Upper lobe of left lung (tissue), 6 donors: ENCODE measurements around the gene LARGE1. TPM values are rescaled to one million over a fixed set of nuclear protein-coding genes. Genes with fewer than 3 reads are reported as not detected.

Experiments used
- ATAC-seq, 2 donors: fragments of 200-7000 bp; cut with Tn5 transposase; one replicate each; pipeline ENCODE4 v1.9.1; 2022; ENCODE audit warnings: mild to moderate bottlenecking in 2 of 2, moderate library complexity in 2 of 2; ENCODE audit not compliant: low FRiP score in 2 of 2
- DNase-seq, 2 donors: peaks; one replicate each; pipeline ENCODE4 v3.0.0-alpha.2; 2019 to 2020
- H3K27ac ChIP-seq, 4 donors: fragments of 200-600 bp; sonication (generic); one replicate each; pipeline ENCODE4 v1.5.1; 2016 to 2019
- H3K27me3 ChIP-seq, 4 donors: fragments of 200-600 bp; sonication (generic); one replicate each; pipeline ENCODE4 v1.5.1; 2017 to 2019
- H3K36me3 ChIP-seq, 4 donors: fragments of 200-600 bp; sonication (generic); one replicate each; pipeline ENCODE4 v1.5.1; 2016 to 2019
- H3K4me1 ChIP-seq, 4 donors: fragments of 200-600 bp; sonication (generic); one replicate each; pipeline ENCODE4 v1.5.1; 2018 to 2019
- H3K4me3 ChIP-seq, 4 donors: fragments of 200-600 bp; sonication (generic); one replicate each; pipeline ENCODE4 v1.5.1; 2017 to 2019; ENCODE audit warnings: mild to moderate bottlenecking in 2 of 4, moderate library complexity in 1 of 4
- H3K9me3 ChIP-seq, 4 donors: fragments of 200-600 bp; sonication (generic); one replicate each; pipeline ENCODE4 v1.5.1; 2018 to 2019
- EP300 ChIP-seq, 4 donors: sonication (generic); formaldehyde crosslinking; IDR thresholded peaks; one replicate each; pipeline ENCODE4 v1.5.1; 2017; ENCODE audit warnings: antibody characterized with exemption in 4 of 4, control low read depth in 2 of 4
- POLR2A ChIP-seq, 4 donors: fragments of 450-650 bp; IDR thresholded peaks; one replicate each; pipeline ENCODE4 v1.5.1; 2016 to 2017; ENCODE audit warnings: antibody characterized with exemption in 4 of 4, mild to moderate bottlenecking in 2 of 4
- POLR2AphosphoS5 ChIP-seq, 2 donors: sonication (generic); formaldehyde crosslinking; IDR thresholded peaks; one replicate each; pipeline ENCODE4 v1.5.1; 2017; ENCODE audit warnings: antibody characterized with exemption in 2 of 2
- WGBS, 2 donors: methylation state at CpG; one replicate each; pipeline ENCODE4 v1.1.5; 2017 to 2018; 5-methylcytosine and 5-hydroxymethylcytosine counted together
- total RNA-seq, 6 donors: library from RNA; depleted of rRNA in 4 of 6; stranded (reverse); fragments of >200 nt in 4 of 6; gene quantifications; one replicate each; pipeline versions ENCODE4 v1.1.0 to v1.2.1, GENCODE V29; 2016 to 2021
- TF ChIP-seq, protein P1 (sequence below), 6 experiments: fragments of 450-650 bp in 4 of 6; fragments of 200-600 bp in 2 of 6; sonication (generic) in 2 of 6; IDR thresholded peaks; one replicate each; pipeline ENCODE4 v1.5.1; 2016 to 2019; ENCODE audit warnings: antibody characterized with exemption in 6 of 6
- donor health status: DM: no; HTN: no; CAD: no; lungs with moderate emphysema.
- donor health status: DM: no; HTN: yes; CAD: no; lungs with severe emphysema.

LARGE1 gene
- total RNA-seq, 6 donors from 2014 or later = 14.0 to 56.6 (median 25.3) TPM

DNA sequence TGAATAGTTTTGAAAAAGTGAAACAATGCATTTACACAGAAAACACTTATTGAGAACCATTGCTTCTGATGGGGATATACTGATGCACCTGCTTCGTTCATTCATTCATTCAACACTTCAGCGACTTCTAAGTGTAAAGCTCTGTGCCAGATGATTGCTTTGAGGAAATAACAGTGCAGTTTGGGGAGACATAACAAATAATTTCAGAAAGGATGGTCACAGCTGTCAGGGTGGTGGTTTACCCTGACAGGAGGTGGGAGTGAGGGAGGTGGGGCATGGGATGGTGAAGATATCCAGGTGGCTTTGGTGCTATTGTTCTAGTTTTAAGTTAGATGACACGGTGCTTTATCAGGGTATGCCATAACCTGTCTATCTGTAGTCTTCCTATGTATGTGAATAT lies 344.1 kb downstream of the LARGE1 start:
- peaks cover 0 to 15% (median 4%) of the 10 kb centered on the region in 4 donors for H3K4me1 ChIP-seq
- no peak for TF ChIP-seq POLR2A (IDR thresholded peaks at IDR 0.05)
- TF ChIP-seq POLR2AphosphoS5 (IDR thresholded peaks at IDR 0.05) = no peak
- TF ChIP-seq, protein P1, sequence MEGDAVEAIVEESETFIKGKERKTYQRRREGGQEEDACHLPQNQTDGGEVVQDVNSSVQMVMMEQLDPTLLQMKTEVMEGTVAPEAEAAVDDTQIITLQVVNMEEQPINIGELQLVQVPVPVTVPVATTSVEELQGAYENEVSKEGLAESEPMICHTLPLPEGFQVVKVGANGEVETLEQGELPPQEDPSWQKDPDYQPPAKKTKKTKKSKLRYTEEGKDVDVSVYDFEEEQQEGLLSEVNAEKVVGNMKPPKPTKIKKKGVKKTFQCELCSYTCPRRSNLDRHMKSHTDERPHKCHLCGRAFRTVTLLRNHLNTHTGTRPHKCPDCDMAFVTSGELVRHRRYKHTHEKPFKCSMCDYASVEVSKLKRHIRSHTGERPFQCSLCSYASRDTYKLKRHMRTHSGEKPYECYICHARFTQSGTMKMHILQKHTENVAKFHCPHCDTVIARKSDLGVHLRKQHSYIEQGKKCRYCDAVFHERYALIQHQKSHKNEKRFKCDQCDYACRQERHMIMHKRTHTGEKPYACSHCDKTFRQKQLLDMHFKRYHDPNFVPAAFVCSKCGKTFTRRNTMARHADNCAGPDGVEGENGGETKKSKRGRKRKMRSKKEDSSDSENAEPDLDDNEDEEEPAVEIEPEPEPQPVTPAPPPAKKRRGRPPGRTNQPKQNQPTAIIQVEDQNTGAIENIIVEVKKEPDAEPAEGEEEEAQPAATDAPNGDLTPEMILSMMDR (IDR thresholded peaks at IDR 0.05) = no peak
- TF ChIP-seq EP300 (IDR thresholded peaks at IDR 0.05) = no peak
- H3K27ac ChIP-seq = no peak overlapping the region
- no peaks in the 10 kb centered on the region for H3K9me3 ChIP-seq
- H3K27me3 ChIP-seq = no peaks in the 10 kb centered on the region
- no peak for ATAC-seq
- no peak for DNase-seq
- no peak overlapping the region for H3K4me3 ChIP-seq
- H3K36me3 ChIP-seq = no peaks in the 10 kb centered on the region
- 83 to 88% methylated on average over 3 of the region's 3 CpGs for WGBS, 2 donors

- no peak for TF ChIP-seq POLR2AphosphoS5 (IDR thresholded peaks at IDR 0.05)
- TF ChIP-seq EP300 (IDR thresholded peaks at IDR 0.05) = no peak
- no peak for TF ChIP-seq POLR2A (IDR thresholded peaks at IDR 0.05)
- no peak for DNase-seq
- Histone ChIP-seq H3K9me3 (no peaks in the 10 kb centered on the region), H3K36me3 (no peaks in the 10 kb centered on the region), H3K27me3 (no peaks in the 10 kb centered on the region), H3K27ac (no peak overlapping the region), H3K4me1 (peaks cover 0 to 15% (median 4%) of the 10 kb centered on the region in 4 donors), H3K4me3 (no peak overlapping the region)
- ATAC-seq = no peak
- WGBS, 2 donors = 91 to 95% methylated on average over 7 of the region's 7 CpGs
Measured at GRCh38 chr22:33575771-33576170, 344.5 kb downstream of the LARGE1 start.

DNA sequence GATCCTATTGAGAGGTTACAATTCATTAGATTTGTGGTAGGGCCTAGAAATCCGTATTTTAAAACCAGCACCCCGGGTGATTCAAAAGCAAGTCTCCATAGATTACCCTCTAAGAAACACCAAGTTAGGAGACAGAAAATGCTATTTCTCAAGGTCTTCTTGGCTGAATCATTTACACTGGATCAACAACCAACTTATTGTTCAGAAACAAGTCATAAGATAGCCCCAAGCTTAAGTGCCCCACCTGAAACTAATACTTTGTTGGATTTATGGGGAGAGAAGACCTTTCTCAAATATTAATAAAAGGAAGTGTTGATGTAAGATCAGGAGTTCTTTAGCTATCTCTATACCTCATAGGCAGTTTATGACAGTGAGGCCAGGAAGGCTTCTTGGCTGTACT lies 345.2 kb downstream of the LARGE1 start:
- Histone ChIP-seq H3K27me3 (no peaks in the 10 kb centered on the region), H3K4me1 (peaks cover 0 to 15% (median 4%) of the 10 kb centered on the region in 4 donors), H3K36me3 (no peaks in the 10 kb centered on the region), H3K27ac (no peak overlapping the region), H3K4me3 (no peak overlapping the region), H3K9me3 (no peaks in the 10 kb centered on the region)
- no peak for ATAC-seq
- TF ChIP-seq, protein P1 (IDR thresholded peaks at IDR 0.05) = no peak
- TF ChIP-seq EP300 (IDR thresholded peaks at IDR 0.05) (no peak), POLR2A (IDR thresholded peaks at IDR 0.05) (no peak), POLR2AphosphoS5 (IDR thresholded peaks at IDR 0.05) (no peak)
- no peak for DNase-seq
- 90 to 95% methylated on average over 2 of the region's 2 CpGs for WGBS, 2 donors

GRCh38 chr22:33573479-33573878 lies 346.8 kb downstream of the LARGE1 start:
- ATAC-seq (no peak), DNase-seq (no peak)
- Histone ChIP-seq H3K9me3 (no peaks in the 10 kb centered on the region), H3K4me3 (no peak overlapping the region), H3K27ac (no peak overlapping the region), H3K4me1 (peaks cover 1 to 6% (median 5%) of the 10 kb centered on the region in 4 donors), H3K27me3 (no peaks in the 10 kb centered on the region), H3K36me3 (no peaks in the 10 kb centered on the region)
- TF ChIP-seq EP300 (IDR thresholded peaks at IDR 0.05) (no peak), POLR2A (IDR thresholded peaks at IDR 0.05) (no peak), POLR2AphosphoS5 (IDR thresholded peaks at IDR 0.05) (no peak)
- 81 to 90% methylated on average over 4 of the region's 4 CpGs for WGBS, 2 donors

DNA sequence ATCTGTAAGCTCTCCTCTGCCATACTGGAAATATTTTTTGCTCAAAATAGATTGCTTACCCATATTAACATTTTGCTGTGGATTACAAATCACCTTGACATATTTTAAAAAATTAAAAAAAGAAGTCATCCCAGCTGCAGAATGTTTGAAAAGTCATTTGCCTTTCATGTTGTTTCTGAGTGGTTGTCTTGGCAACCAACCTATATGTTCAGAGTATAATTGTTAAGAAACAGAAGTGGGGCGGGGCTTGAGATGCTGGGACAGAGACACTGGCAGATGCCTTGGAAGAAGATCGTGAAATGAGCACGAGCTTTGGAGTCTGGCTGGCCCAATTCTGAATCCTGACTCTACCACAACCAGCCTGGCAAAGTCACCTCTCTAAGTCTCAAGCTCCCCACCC lies 348.2 kb downstream of the LARGE1 start:
- ATAC-seq (no peak), DNase-seq (no peak)
- Histone ChIP-seq H3K4me3 (no peak overlapping the region), H3K27me3 (no peaks in the 10 kb centered on the region), H3K9me3 (no peaks in the 10 kb centered on the region), H3K27ac (no peak overlapping the region), H3K4me1 (peaks cover 0 to 6% (median 0%) of the 10 kb centered on the region in 4 donors), H3K36me3 (no peaks in the 10 kb centered on the region)
- TF ChIP-seq, protein P1 (IDR thresholded peaks at IDR 0.05) = no peak
- TF ChIP-seq EP300 (IDR thresholded peaks at IDR 0.05) = no peak
- TF ChIP-seq POLR2A (IDR thresholded peaks at IDR 0.05) = no peak
- TF ChIP-seq POLR2AphosphoS5 (IDR thresholded peaks at IDR 0.05) = no peak
- WGBS, 2 donors = 82 to 93% methylated on average over 3 of the region's 3 CpGs

DNA sequence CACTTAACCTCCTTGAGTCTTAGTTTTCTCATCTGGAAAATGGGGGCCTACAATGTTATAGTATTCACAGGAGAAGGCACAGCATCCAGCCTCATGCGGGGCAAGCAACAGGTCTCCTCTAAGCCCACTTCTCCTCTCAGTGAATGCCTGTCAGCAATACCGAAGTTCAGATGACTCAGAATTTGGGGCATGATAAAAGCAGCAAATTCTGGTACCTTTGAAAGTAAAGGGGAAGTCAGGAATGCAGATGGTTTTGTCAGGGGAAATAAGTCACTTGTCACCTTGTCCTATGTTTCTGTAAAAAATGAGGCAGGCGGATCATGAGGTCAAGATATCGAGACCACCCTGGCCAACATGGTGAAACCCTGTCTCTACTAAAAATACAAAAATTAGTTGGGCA lies 350.2 kb downstream of the LARGE1 start:
- H3K9me3 ChIP-seq = no peaks in the 10 kb centered on the region

More for the DNA sequence above, 350.2 kb downstream of the LARGE1 start:
- DNase-seq (no peak), ATAC-seq (no peak)
- Histone ChIP-seq H3K27me3 (no peaks in the 10 kb centered on the region), H3K4me1 (peaks cover 0 to 6% (median 0%) of the 10 kb centered on the region in 4 donors), H3K36me3 (no peaks in the 10 kb centered on the region), H3K4me3 (no peak overlapping the region), H3K27ac (no peak overlapping the region)
- TF ChIP-seq, protein P1 (IDR thresholded peaks at IDR 0.05) = no peak
- TF ChIP-seq POLR2A (IDR thresholded peaks at IDR 0.05) (no peak), POLR2AphosphoS5 (IDR thresholded peaks at IDR 0.05) (no peak), EP300 (IDR thresholded peaks at IDR 0.05) (no peak)
- WGBS, 2 donors = 76 to 94% methylated on average over 4 of the region's 4 CpGs
